SK-N-SH (cell line): ENCODE measurements around the gene ITK. TPM values are rescaled to one million over a fixed set of nuclear protein-coding genes. Genes with fewer than 3 reads are reported as not detected.

Source experiments
- CTCF ChIA-PET: fragments of 300-600, 350-600 bp; formaldehyde crosslinking; extraction: SDS; loops from one replicate; lab custom pipeline; 2021; lab: Yijun Ruan, JAX
- POLR2A ChIA-PET: fragments of 350-600 bp; sonication (Branson Sonifier 250); formaldehyde crosslinking; extraction: SDS; loops from one replicate; lab custom pipeline; 2020; ENCODE audit warnings: antibody characterized with exemption, inconsistent platforms; lab: Yijun Ruan, JAX
- DNase-seq: peaks from one replicate; pipeline ENCODE4 v3.0.0; 2012
- H2AFZ ChIP-seq: fragments of 200-600 bp; sonication (generic); 2 replicates; pipeline ENCODE4 v1.8.1; 2016; ENCODE audit warnings: antibody characterized with exemption, mild to moderate bottlenecking, low read depth
- H3F3A ChIP-seq: fragments of 200-600 bp; sonication (generic); replicated peaks from 2 replicates; pipeline ENCODE3; 2016; ENCODE audit warnings: antibody characterized with exemption, mild to moderate bottlenecking; ENCODE audit not compliant: insufficient read depth
- H3K27ac ChIP-seq, 2 experiments: fragments of 200-500 bp in 1 of 2; fragments of 200-600 bp in 1 of 2; sonication (Bioruptor generic) in 1 of 2; sonication (generic), shearing (Covaris generic) in 1 of 2; 2 replicates each; pipeline versions ENCODE4 v1.5.1 to v1.6.1; 2014 to 2016; ENCODE audit warnings: low read depth in 2 of 2, inconsistent platforms in 1 of 2, low read length in 1 of 2, mild to moderate bottlenecking in 1 of 2, mixed read lengths in 1 of 2
- H3K27me3 ChIP-seq: fragments of 200-600 bp; sonication (generic), shearing (Covaris generic); 2 replicates; pipeline ENCODE4 v1.6.1; 2016; ENCODE audit warnings: mixed run types; ENCODE audit not compliant: insufficient read depth
- H3K36me3 ChIP-seq, 2 experiments: fragments of 200-500 bp in 1 of 2; fragments of 200-600 bp in 1 of 2; sonication (Bioruptor generic) in 1 of 2; sonication (generic) in 1 of 2; replicated peaks in 1 of 2; 2 replicates each; pipeline versions ENCODE3 to v1.5.1; 2014 to 2016; ENCODE audit warnings: low read length in 1 of 2, mild to moderate bottlenecking in 1 of 2; ENCODE audit not compliant: insufficient read depth in 2 of 2, control insufficient read depth in 1 of 2
- H3K4me1 ChIP-seq, 2 experiments: fragments of 200-500 bp in 1 of 2; fragments of 200-600 bp in 1 of 2; sonication (Bioruptor generic) in 1 of 2; sonication (generic), shearing (Covaris generic) in 1 of 2; 2 replicates each; pipeline versions ENCODE4 v1.5.1 to v1.6.1; 2014 to 2016; ENCODE audit warnings: low read depth in 1 of 2, low read length in 1 of 2, mixed run types in 1 of 2; ENCODE audit not compliant: insufficient read depth in 2 of 2, control insufficient read depth in 1 of 2
- H3K4me2 ChIP-seq: fragments of 200-600 bp; sonication (generic), shearing (Covaris generic); 2 replicates; pipeline ENCODE4 v1.6.1; 2017; ENCODE audit warnings: mixed run types
- H3K4me3 ChIP-seq, 2 experiments: fragments of 200-500 bp in 1 of 2; fragments of 200-600 bp in 1 of 2; sonication (Bioruptor generic) in 1 of 2; sonication (generic), shearing (Covaris generic) in 1 of 2; 2 replicates each; pipeline versions ENCODE4 v1.5.1 to v1.8.1; 2014 to 2016; ENCODE audit warnings: low read depth in 2 of 2, inconsistent platforms in 1 of 2, low read length in 1 of 2, mild to moderate bottlenecking in 1 of 2, mixed read lengths in 1 of 2, moderate library complexity in 1 of 2
- H3K79me2 ChIP-seq: fragments of 200-600 bp; sonication (generic); 2 replicates; pipeline ENCODE4 v1.8.1; 2017; ENCODE audit warnings: mild to moderate bottlenecking; ENCODE audit not compliant: insufficient read depth
- H3K9ac ChIP-seq: fragments of 200-600 bp; sonication (generic); 2 replicates; pipeline ENCODE4 v1.6.1; 2017; ENCODE audit warnings: mixed run types
- H3K9me2 ChIP-seq: fragments of 200-600 bp; sonication (generic); 2 replicates; pipeline ENCODE4 v1.6.1; 2017; ENCODE audit warnings: mixed run types
- H3K9me3 ChIP-seq: fragments of 200-600 bp; sonication (generic); 2 replicates; pipeline ENCODE4 v1.6.1; 2017; ENCODE audit warnings: mixed run types, mild to moderate bottlenecking, moderate library complexity
- H4K20me1 ChIP-seq: fragments of 200-600 bp; sonication (generic); 2 replicates; pipeline ENCODE4 v1.6.1; 2017; ENCODE audit warnings: mild to moderate bottlenecking, mixed run types; ENCODE audit not compliant: insufficient read depth
- EP300 ChIP-seq, 2 experiments: IDR thresholded peaks; 2 replicates each; pipeline versions ENCODE4 v1.4.0 to v1.6.1; 2012; ENCODE audit warnings: borderline replicate concordance in 1 of 2, low read depth in 1 of 2, low read length in 1 of 2
- EZH2phosphoT487 ChIP-seq: fragments of 200-600 bp; sonication (generic); IDR thresholded peaks from 2 replicates; pipeline ENCODE4 v1.6.1; 2017; ENCODE audit warnings: low read depth, mixed run types, mild to moderate bottlenecking, antibody characterized with exemption, moderate library complexity, borderline replicate concordance
- FOXJ3 ChIP-seq: sonication (generic); formaldehyde crosslinking; IDR thresholded peaks from 2 replicates; pipeline ENCODE4 v1.5.1; 2020; ENCODE audit warnings: mild to moderate bottlenecking, missing genetic modification reagents
- GABPA ChIP-seq: IDR thresholded peaks from 2 replicates; pipeline ENCODE4 v1.4.0; 2012; ENCODE audit warnings: low read depth, mild to moderate bottlenecking
- GATA2 ChIP-seq: sonication (generic); formaldehyde crosslinking; IDR thresholded peaks from 2 replicates; pipeline ENCODE4 v1.5.0; 2020; ENCODE audit warnings: mild to moderate bottlenecking, missing genetic modification reagents
- MXI1 ChIP-seq: IDR thresholded peaks from 2 replicates; pipeline ENCODE4 v1.6.1; 2012; ENCODE audit warnings: mild to moderate bottlenecking, low read depth, low read length, improper control_type of control experiment
- NFIC ChIP-seq: IDR thresholded peaks from 2 replicates; pipeline ENCODE4 v1.4.0; 2012; ENCODE audit warnings: borderline replicate concordance
- RAD21 ChIP-seq: IDR thresholded peaks from 2 replicates; pipeline ENCODE4 v1.6.1; 2012; ENCODE audit warnings: mild to moderate bottlenecking, low read length
- RCOR1 ChIP-seq: fragments of 150-350 bp; IDR thresholded peaks from 2 replicates; pipeline ENCODE4 v1.6.1; 2017; ENCODE audit warnings: antibody characterized with exemption, low read length
- SMC3 ChIP-seq: IDR thresholded peaks from 2 replicates; pipeline ENCODE4 v1.6.1; 2012; ENCODE audit warnings: low read depth, low read length, improper control_type of control experiment
- TEAD4 ChIP-seq: IDR thresholded peaks from 2 replicates; pipeline ENCODE4 v1.4.0; 2012; ENCODE audit warnings: mild to moderate bottlenecking, borderline replicate concordance; ENCODE audit not compliant: insufficient read depth
- WGBS: methylation state at CpG from one replicate; pipeline ENCODE4 v1.1.6; 2017; ENCODE audit warnings: low lambda C conversion rate; 5-methylcytosine and 5-hydroxymethylcytosine counted together
- polyA plus RNA-seq, 3 experiments: library from polyadenylated mRNA; depleted of rRNA; stranded (reverse); fragments of >200 nt; gene quantifications; 2 replicates each; pipeline ENCODE4 v1.2.3, GENCODE V29; 2012
- TF ChIP-seq, protein P1 (sequence below): IDR thresholded peaks from 2 replicates; pipeline ENCODE4 v1.4.0; 2012; ENCODE audit warnings: low read depth, borderline replicate concordance
- TF ChIP-seq, protein P2 (sequence below): fragments of 150-350 bp; IDR thresholded peaks from 2 replicates; pipeline ENCODE4 v1.6.1; 2016; ENCODE audit warnings: mild to moderate bottlenecking, low read depth, low read length
- TF ChIP-seq, protein P3 (sequence below): IDR thresholded peaks from 2 replicates; pipeline ENCODE4 v1.6.1; 2012; ENCODE audit warnings: mild to moderate bottlenecking, low read depth, low read length, moderate library complexity
- TF ChIP-seq, protein P4 (sequence below): IDR thresholded peaks from 2 replicates; pipeline ENCODE4 v1.4.0; 2012; ENCODE audit warnings: low read depth
- TF ChIP-seq, protein P5 (sequence below): IDR thresholded peaks from 2 replicates; pipeline ENCODE4 v1.4.0; 2012; ENCODE audit warnings: low read depth, borderline replicate concordance

ITK gene
- polyA plus RNA-seq, 1 of the 3 experiments (the other 2 are of a cell fraction) = not detected

DNA sequence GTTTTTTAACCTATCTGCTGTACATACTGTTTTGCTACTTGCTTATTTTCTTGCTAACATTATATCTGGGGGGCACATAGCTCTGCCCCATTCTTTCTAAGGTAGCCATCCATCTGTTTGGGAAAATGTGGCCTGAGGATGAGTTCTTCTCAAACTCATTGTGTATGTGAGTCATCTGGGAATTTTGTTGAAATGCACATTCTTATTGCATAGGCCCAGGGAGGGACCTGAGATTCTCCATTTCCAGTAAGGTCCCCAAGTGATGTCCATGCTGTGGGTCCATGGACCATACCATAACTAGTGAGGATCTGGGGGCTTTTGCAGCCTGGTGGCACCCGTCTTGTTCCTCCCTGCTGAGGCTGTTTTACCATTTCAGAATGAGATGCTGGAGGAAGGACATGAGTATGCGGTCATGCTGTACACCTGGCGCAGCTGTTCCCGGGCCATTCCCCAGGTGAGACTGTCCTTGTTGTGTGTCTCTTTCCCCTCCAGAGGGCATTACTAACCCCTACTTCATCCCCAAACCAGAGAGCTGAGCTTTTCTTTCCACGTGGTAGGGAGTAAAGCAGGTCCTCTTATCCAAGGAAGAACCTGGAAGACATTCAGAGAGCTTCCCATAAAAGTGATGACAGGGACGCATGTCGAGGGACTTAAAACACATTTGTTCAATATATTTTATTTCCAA, 113.9 kb downstream of the ITK start:
- CTCF ChIA-PET = interaction anchor here (0.6 kb wide), 1 partner anchor 34 kb away, joined by 3 read pairs; no protein-coding TSS in a partner anchor
- peaks cover 4% of the 10 kb centered on the region for H3F3A ChIP-seq
- no peak overlapping the region for H3K4me2 ChIP-seq
- H3K9me2 ChIP-seq = no peaks in the 10 kb centered on the region
- no peaks in the 10 kb centered on the region for H4K20me1 ChIP-seq
- WGBS = 87% methylated on average over 6 of the region's 7 CpGs
- H3K4me1 ChIP-seq = peaks cover 0 to 8% of the 10 kb centered on the region in 2 experiments; a peak in 1 of 4 replicates
- peaks cover 0 to 17% of the 10 kb centered on the region in 2 experiments for H3K36me3 ChIP-seq
- H3K27me3 ChIP-seq = no peaks in the 10 kb centered on the region
- H2AFZ ChIP-seq = no peak overlapping the region
- H3K79me2 ChIP-seq = no peaks in the 10 kb centered on the region
- H3K27ac ChIP-seq = no peak overlapping the region
- no peak for DNase-seq
- H3K9ac ChIP-seq = no peak overlapping the region
- POLR2A ChIA-PET = no interaction called here
- no peaks in the 10 kb centered on the region for H3K9me3 ChIP-seq
- TF ChIP-seq FOXJ3 (no peak), GABPA (no peak), RAD21 (no peak), EZH2phosphoT487 (no peak), TEAD4 (no peak), SMC3 (no peak), GATA2 (CRISPR knock-in tag) (no peak), NFIC (no peak), MXI1 (no peak), EP300 (IDR thresholded peaks at IDR 0.05; ENCODE audit: borderline replicate concordance in 1 of 2, low read depth in 1 of 2, low read length in 1 of 2) (no peak), RCOR1 (no peak)
- TF ChIP-seq, protein P1, sequence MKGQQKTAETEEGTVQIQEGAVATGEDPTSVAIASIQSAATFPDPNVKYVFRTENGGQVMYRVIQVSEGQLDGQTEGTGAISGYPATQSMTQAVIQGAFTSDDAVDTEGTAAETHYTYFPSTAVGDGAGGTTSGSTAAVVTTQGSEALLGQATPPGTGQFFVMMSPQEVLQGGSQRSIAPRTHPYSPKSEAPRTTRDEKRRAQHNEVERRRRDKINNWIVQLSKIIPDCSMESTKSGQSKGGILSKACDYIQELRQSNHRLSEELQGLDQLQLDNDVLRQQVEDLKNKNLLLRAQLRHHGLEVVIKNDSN = no peak
- TF ChIP-seq, protein P2, sequence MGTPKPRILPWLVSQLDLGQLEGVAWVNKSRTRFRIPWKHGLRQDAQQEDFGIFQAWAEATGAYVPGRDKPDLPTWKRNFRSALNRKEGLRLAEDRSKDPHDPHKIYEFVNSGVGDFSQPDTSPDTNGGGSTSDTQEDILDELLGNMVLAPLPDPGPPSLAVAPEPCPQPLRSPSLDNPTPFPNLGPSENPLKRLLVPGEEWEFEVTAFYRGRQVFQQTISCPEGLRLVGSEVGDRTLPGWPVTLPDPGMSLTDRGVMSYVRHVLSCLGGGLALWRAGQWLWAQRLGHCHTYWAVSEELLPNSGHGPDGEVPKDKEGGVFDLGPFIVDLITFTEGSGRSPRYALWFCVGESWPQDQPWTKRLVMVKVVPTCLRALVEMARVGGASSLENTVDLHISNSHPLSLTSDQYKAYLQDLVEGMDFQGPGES = no peak
- TF ChIP-seq, protein P3, sequence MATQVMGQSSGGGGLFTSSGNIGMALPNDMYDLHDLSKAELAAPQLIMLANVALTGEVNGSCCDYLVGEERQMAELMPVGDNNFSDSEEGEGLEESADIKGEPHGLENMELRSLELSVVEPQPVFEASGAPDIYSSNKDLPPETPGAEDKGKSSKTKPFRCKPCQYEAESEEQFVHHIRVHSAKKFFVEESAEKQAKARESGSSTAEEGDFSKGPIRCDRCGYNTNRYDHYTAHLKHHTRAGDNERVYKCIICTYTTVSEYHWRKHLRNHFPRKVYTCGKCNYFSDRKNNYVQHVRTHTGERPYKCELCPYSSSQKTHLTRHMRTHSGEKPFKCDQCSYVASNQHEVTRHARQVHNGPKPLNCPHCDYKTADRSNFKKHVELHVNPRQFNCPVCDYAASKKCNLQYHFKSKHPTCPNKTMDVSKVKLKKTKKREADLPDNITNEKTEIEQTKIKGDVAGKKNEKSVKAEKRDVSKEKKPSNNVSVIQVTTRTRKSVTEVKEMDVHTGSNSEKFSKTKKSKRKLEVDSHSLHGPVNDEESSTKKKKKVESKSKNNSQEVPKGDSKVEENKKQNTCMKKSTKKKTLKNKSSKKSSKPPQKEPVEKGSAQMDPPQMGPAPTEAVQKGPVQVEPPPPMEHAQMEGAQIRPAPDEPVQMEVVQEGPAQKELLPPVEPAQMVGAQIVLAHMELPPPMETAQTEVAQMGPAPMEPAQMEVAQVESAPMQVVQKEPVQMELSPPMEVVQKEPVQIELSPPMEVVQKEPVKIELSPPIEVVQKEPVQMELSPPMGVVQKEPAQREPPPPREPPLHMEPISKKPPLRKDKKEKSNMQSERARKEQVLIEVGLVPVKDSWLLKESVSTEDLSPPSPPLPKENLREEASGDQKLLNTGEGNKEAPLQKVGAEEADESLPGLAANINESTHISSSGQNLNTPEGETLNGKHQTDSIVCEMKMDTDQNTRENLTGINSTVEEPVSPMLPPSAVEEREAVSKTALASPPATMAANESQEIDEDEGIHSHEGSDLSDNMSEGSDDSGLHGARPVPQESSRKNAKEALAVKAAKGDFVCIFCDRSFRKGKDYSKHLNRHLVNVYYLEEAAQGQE = no peak
- TF ChIP-seq, protein P4, sequence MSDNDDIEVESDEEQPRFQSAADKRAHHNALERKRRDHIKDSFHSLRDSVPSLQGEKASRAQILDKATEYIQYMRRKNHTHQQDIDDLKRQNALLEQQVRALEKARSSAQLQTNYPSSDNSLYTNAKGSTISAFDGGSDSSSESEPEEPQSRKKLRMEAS = no peak
- TF ChIP-seq, protein P5, sequence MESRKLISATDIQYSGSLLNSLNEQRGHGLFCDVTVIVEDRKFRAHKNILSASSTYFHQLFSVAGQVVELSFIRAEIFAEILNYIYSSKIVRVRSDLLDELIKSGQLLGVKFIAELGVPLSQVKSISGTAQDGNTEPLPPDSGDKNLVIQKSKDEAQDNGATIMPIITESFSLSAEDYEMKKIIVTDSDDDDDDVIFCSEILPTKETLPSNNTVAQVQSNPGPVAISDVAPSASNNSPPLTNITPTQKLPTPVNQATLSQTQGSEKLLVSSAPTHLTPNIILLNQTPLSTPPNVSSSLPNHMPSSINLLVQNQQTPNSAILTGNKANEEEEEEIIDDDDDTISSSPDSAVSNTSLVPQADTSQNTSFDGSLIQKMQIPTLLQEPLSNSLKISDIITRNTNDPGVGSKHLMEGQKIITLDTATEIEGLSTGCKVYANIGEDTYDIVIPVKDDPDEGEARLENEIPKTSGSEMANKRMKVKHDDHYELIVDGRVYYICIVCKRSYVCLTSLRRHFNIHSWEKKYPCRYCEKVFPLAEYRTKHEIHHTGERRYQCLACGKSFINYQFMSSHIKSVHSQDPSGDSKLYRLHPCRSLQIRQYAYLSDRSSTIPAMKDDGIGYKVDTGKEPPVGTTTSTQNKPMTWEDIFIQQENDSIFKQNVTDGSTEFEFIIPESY = no peak
- no peak overlapping the region for H3K4me3 ChIP-seq
